Panc1 (cell line): ENCODE data around the gene OSBPL10. TPM values are rescaled to one million over a fixed set of nuclear protein-coding genes. Genes with fewer than 3 reads are reported as not detected.

Experiments
- ATAC-seq: fragments of 200-7000 bp; cut with Tn5 transposase; 2 replicates; pipeline ENCODE4 v1.9.1; 2020; ENCODE audit warnings: mild to moderate bottlenecking, moderate library complexity
- BruUV-seq: library from RNA; stranded (reverse); fragments of 400-500 nt; replicated peaks from 2 replicates; lab custom pipeline; 2021; lab: Mats Ljungman, UMichigan
- CTCF ChIA-PET: fragments of 300-600 bp; sonication (Branson Sonifier 250); formaldehyde crosslinking; loops from one replicate; lab custom pipeline; 2022; ENCODE audit warnings: antibody characterized with exemption; lab: Charles Lee
- POLR2A ChIA-PET: fragments of 300-600 bp; sonication (Branson Sonifier 250); formaldehyde crosslinking; loops from one replicate; lab custom pipeline; 2022; ENCODE audit warnings: antibody characterized with exemption; lab: Charles Lee
- DNase-seq: peaks from one replicate; pipeline ENCODE4 v3.0.0-alpha.2; 2010; ENCODE audit warnings: low read depth, low spot score
- H3K27ac ChIP-seq: 2 replicates; pipeline ENCODE4 v1.5.1; 2011; ENCODE audit warnings: mild to moderate bottlenecking, low read length, inconsistent platforms
- H3K27me3 ChIP-seq: fragments of 200-500 bp; sonication (Bioruptor generic); 2 replicates; pipeline ENCODE4 v1.6.0; 2014; ENCODE audit warnings: low read length, inconsistent platforms; ENCODE audit not compliant: control insufficient read depth, insufficient read depth
- H3K36me3 ChIP-seq: fragments of 200-500 bp; sonication (Bioruptor generic); 2 replicates; pipeline ENCODE4 v1.5.1; 2014; ENCODE audit warnings: inconsistent platforms, mild to moderate bottlenecking, low read length, moderate library complexity; ENCODE audit not compliant: control insufficient read depth, insufficient read depth
- H3K4me1 ChIP-seq: 2 replicates; pipeline ENCODE4 v1.5.1; 2011; ENCODE audit warnings: inconsistent platforms, mild to moderate bottlenecking, low read length, moderate library complexity; ENCODE audit not compliant: control insufficient read depth, insufficient read depth
- H3K4me3 ChIP-seq, 2 experiments: 2 replicates each; pipeline ENCODE4 v1.5.1; 2011 to 2012; ENCODE audit warnings: low read depth in 2 of 2, low read length in 2 of 2, mild to moderate bottlenecking in 2 of 2, inconsistent platforms in 1 of 2, moderate library complexity in 1 of 2
- H3K9me3 ChIP-seq: fragments of 200-500 bp; sonication (Bioruptor generic); 2 replicates; pipeline ENCODE4 v1.5.1; 2014; ENCODE audit warnings: low read depth, mild to moderate bottlenecking, inconsistent platforms, low read length, moderate library complexity; ENCODE audit not compliant: control insufficient read depth, insufficient read depth
- CTCF ChIP-seq: fragments of 450-650 bp; IDR thresholded peaks from 2 replicates; pipeline ENCODE4 v1.5.1; 2017; ENCODE audit warnings: mild to moderate bottlenecking
- POLR2AphosphoS5 ChIP-seq: IDR thresholded peaks from 2 replicates; pipeline ENCODE4 v1.6.1; 2012; ENCODE audit warnings: mild to moderate bottlenecking, low read depth, low read length, moderate library complexity
- SIN3A ChIP-seq: IDR thresholded peaks from 2 replicates; pipeline ENCODE4 v1.6.1; 2012; ENCODE audit warnings: low read depth, mild to moderate bottlenecking, low read length, moderate library complexity, borderline replicate concordance; ENCODE audit not compliant: insufficient read depth
- TCF7L2 ChIP-seq: IDR thresholded peaks from 2 replicates; pipeline ENCODE4 v1.6.1; 2011; ENCODE audit warnings: mild to moderate bottlenecking, low read depth, low read length, inconsistent platforms
- in situ Hi-C: cut with HindIII; loops from 2 replicates; pipeline ENCODE4 v1.10.0; 2016; ENCODE audit warnings: low sequenced_read_pairs, low pct_unique_long_range_greater_than_20kb
- intact Hi-C: fragments of 100-400 bp; cut with micrococcal nuclease; formaldehyde crosslinking; loops from one replicate; pipeline ENCODE4 v1.10.0; 2022; ENCODE audit not compliant: unreplicated experiment
- total RNA-seq: library from RNA; stranded (reverse); gene quantifications from one replicate; pipeline ENCODE4 v1.2.1, GENCODE V29; 2021; ENCODE audit not compliant: unreplicated experiment
- TF ChIP-seq, protein P1 (sequence below), 2 experiments: IDR thresholded peaks; 2 replicates each; pipeline ENCODE4 v1.6.1; 2011 to 2012; ENCODE audit warnings: low read depth in 2 of 2, control low read depth in 1 of 2, low read length in 1 of 2, mild to moderate bottlenecking in 1 of 2, moderate library complexity in 1 of 2; ENCODE audit not compliant: insufficient read depth in 1 of 2

Gene OSBPL10
- total RNA-seq, 1 experiment from 2014 or later, result 88.1 TPM

GRCh38 chr3:31754575-31755278 lies 226.3 kb downstream of the OSBPL10 start:
- POLR2A ChIA-PET, result no interaction called here
- Histone ChIP-seq H3K27ac (no peak overlapping the region), H3K9me3 (no peaks in the 10 kb centered on the region), H3K4me1 (peaks cover 3% of the 10 kb centered on the region), H3K4me3 (no peak overlapping the region), H3K36me3 (no peaks in the 10 kb centered on the region), H3K27me3 (no peaks in the 10 kb centered on the region)
- TF ChIP-seq TCF7L2, result no peak
- TF ChIP-seq, protein P1, sequence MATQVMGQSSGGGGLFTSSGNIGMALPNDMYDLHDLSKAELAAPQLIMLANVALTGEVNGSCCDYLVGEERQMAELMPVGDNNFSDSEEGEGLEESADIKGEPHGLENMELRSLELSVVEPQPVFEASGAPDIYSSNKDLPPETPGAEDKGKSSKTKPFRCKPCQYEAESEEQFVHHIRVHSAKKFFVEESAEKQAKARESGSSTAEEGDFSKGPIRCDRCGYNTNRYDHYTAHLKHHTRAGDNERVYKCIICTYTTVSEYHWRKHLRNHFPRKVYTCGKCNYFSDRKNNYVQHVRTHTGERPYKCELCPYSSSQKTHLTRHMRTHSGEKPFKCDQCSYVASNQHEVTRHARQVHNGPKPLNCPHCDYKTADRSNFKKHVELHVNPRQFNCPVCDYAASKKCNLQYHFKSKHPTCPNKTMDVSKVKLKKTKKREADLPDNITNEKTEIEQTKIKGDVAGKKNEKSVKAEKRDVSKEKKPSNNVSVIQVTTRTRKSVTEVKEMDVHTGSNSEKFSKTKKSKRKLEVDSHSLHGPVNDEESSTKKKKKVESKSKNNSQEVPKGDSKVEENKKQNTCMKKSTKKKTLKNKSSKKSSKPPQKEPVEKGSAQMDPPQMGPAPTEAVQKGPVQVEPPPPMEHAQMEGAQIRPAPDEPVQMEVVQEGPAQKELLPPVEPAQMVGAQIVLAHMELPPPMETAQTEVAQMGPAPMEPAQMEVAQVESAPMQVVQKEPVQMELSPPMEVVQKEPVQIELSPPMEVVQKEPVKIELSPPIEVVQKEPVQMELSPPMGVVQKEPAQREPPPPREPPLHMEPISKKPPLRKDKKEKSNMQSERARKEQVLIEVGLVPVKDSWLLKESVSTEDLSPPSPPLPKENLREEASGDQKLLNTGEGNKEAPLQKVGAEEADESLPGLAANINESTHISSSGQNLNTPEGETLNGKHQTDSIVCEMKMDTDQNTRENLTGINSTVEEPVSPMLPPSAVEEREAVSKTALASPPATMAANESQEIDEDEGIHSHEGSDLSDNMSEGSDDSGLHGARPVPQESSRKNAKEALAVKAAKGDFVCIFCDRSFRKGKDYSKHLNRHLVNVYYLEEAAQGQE (IDR thresholded peaks at IDR 0.05; ENCODE audit: insufficient read depth in 1 of 2, low read depth in 2 of 2, low read length in 1 of 2), result no peak
- no peak for TF ChIP-seq CTCF
- no peak for TF ChIP-seq SIN3A
- no peak for TF ChIP-seq POLR2AphosphoS5
- no TSS peak for BruUV-seq
- intact Hi-C loops (no loop called here), in situ Hi-C loops (no loop called here)
- CTCF ChIA-PET, result interaction anchor here (0.6 kb wide), 1 partner anchor 536 kb away, joined by 3 read pairs; no protein-coding TSS in a partner anchor
- ATAC-seq (no peak), DNase-seq (no peak)

- ATAC-seq (no peak), DNase-seq (no peak)
- Histone ChIP-seq H3K27ac (no peak overlapping the region), H3K4me3 (no peak overlapping the region), H3K27me3 (no peaks in the 10 kb centered on the region), H3K9me3 (no peaks in the 10 kb centered on the region), H3K36me3 (no peaks in the 10 kb centered on the region), H3K4me1 (peaks cover 3% of the 10 kb centered on the region)
- intact Hi-C loops, result no loop called here
- in situ Hi-C loops, result no loop called here
- CTCF ChIA-PET, result no interaction called here
- no TSS peak for BruUV-seq
- no peak for TF ChIP-seq CTCF
- TF ChIP-seq, protein P1 (IDR thresholded peaks at IDR 0.05; ENCODE audit: insufficient read depth in 1 of 2, low read depth in 2 of 2, low read length in 1 of 2), result no peak
- POLR2A ChIA-PET, result no interaction called here
These were observed 228.0 kb downstream of the OSBPL10 start for GRCh38 chr3:31753050-31753425.
